Muscle layer of duodenum (tissue), 2 donors: ENCODE measurements around the gene MLLT10.
"Not testable (repeated sequence)": the region's sequence is repeated elsewhere in the genome, so short reads cannot be mapped to it uniquely, and the experiment has no call there.

Experiments used
- H3K27ac ChIP-seq: one replicate; pipeline ENCODE4 v1.7.0; 2013; ENCODE audit warnings: mild to moderate bottlenecking, low read length
- H3K27me3 ChIP-seq: one replicate; pipeline ENCODE4 v1.7.0; 2013; ENCODE audit warnings: low read depth, mild to moderate bottlenecking, control low read depth, low read length
- H3K36me3 ChIP-seq, 2 donors: one replicate each; pipeline ENCODE4 v1.7.0; 2013; ENCODE audit warnings: low read length in 2 of 2, control low read depth in 1 of 2, mild to moderate bottlenecking in 1 of 2; ENCODE audit not compliant: insufficient read depth in 2 of 2, control insufficient read depth in 1 of 2
- H3K4me1 ChIP-seq, 2 donors: one replicate each; pipeline ENCODE4 v1.7.0; 2013; ENCODE audit warnings: low read length in 2 of 2, mild to moderate bottlenecking in 2 of 2, control low read depth in 1 of 2, moderate library complexity in 1 of 2; ENCODE audit not compliant: insufficient read depth in 2 of 2, control insufficient read depth in 1 of 2
- H3K4me3 ChIP-seq, 2 donors: one replicate each; pipeline ENCODE4 v1.7.0; 2013; ENCODE audit warnings: low read length in 2 of 2, low read depth in 1 of 2, mild to moderate bottlenecking in 1 of 2
- H3K9me3 ChIP-seq, 2 donors: one replicate each; pipeline ENCODE4 v1.7.0; 2013; ENCODE audit warnings: low read length in 2 of 2, control low read depth in 1 of 2, mild to moderate bottlenecking in 1 of 2; ENCODE audit not compliant: control insufficient read depth in 1 of 2
- donor health status: healthy.

MLLT10 gene

GRCh38 chr10:21607907-21608306 is 73.9 kb downstream of the MLLT10 start:
- H3K4me1 ChIP-seq = no peaks in the 10 kb centered on the region
- H3K27ac ChIP-seq = no peak overlapping the region
- no peaks in the 10 kb centered on the region for H3K9me3 ChIP-seq
- H3K27me3 ChIP-seq = no peaks in the 10 kb centered on the region
- H3K36me3 ChIP-seq = no peaks in the 10 kb centered on the region
- H3K4me3 ChIP-seq = no peak overlapping the region

GRCh38 chr10:21614000-21614399 is 80.0 kb downstream of the MLLT10 start:
- Histone ChIP-seq H3K27me3 (no peaks in the 10 kb centered on the region), H3K9me3 (no peaks in the 10 kb centered on the region), H3K36me3 (no peaks in the 10 kb centered on the region), H3K27ac (no peak overlapping the region), H3K4me3 (no peak overlapping the region), H3K4me1 (no peaks in the 10 kb centered on the region)

DNA sequence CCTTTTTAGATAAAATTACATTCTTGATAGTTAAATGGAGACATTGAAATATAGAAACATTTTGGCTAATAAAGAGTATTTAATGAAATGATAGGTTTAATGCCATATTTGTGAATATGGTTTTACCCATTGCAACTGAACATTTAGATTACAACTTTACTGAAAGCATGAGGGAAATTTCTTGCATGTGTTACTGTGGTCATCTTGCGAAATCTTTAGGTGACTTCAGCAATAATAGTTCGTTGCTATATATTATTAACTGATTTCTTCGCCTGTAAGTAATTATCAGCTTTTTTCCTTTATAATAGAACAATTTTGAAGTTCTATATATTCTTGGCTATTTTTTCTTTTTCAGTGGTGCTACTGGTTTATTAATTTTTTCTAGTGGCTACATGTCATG is 83.2 kb downstream of the MLLT10 start:
- Histone ChIP-seq H3K9me3 (no peaks in the 10 kb centered on the region), H3K27ac (no peak overlapping the region), H3K4me3 (no peak overlapping the region), H3K4me1 (no peaks in the 10 kb centered on the region), H3K36me3 (no peaks in the 10 kb centered on the region), H3K27me3 (no peaks in the 10 kb centered on the region)

DNA sequence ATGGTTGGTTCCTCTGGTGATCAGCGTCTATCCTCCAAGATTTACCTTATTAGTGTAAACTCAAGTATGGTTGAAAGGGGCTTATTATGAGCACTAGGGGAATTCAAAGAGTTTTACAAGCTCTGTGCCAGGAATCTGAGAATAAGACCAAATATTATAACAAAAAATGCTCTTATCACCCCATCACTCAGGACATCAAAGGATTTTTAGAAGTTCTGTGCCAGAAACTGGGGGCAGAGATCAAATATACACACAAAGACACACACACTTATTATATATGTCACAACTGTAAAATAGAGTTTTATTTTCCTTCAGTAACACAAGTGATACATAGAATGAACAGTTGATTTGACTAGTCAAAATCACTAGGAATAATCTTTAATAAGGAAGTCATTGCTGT is 89.3 kb downstream of the MLLT10 start:
- no peaks in the 10 kb centered on the region for H3K27me3 ChIP-seq
- no peak overlapping the region for H3K4me3 ChIP-seq
- H3K9me3 ChIP-seq = no peaks in the 10 kb centered on the region
- H3K27ac ChIP-seq = no peak overlapping the region
- peaks cover 5 to 13% of the 10 kb centered on the region in 2 donors for H3K36me3 ChIP-seq
- no peaks in the 10 kb centered on the region for H3K4me1 ChIP-seq

GRCh38 chr10:21624421-21624820 is 90.4 kb downstream of the MLLT10 start:
- H3K4me1 ChIP-seq, H3K4me3 ChIP-seq, H3K9me3 ChIP-seq, H3K27me3 ChIP-seq, H3K27ac ChIP-seq: not testable (repeated sequence)
- H3K36me3 ChIP-seq = peaks cover 5 to 13% of the 10 kb centered on the region in 2 donors

DNA sequence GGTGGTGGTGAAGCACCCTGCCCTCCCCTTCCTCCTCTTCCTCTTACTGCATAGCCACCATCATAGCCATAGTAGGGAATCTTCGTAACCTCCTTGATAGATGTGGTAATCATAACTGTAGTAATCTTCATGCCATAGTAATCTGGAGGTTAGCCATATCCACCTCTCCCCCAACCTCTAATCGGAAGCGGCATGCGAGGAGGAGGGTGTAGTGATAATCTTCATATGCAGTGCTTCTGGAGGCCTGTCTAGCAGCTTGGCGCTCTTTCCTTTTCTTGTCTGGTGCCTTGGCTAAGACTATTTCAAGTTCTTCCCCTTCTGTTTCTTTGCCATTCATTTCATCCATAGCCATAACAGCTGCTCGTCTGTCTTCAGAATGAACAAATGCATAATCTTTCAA is 90.9 kb downstream of the MLLT10 start:
- no peaks in the 10 kb centered on the region for H3K27me3 ChIP-seq
- no peak overlapping the region for H3K27ac ChIP-seq
- peaks cover 5 to 13% of the 10 kb centered on the region in 2 donors for H3K36me3 ChIP-seq
- H3K9me3 ChIP-seq = no peaks in the 10 kb centered on the region
- no peak overlapping the region for H3K4me3 ChIP-seq
- H3K4me1 ChIP-seq = no peaks in the 10 kb centered on the region

DNA sequence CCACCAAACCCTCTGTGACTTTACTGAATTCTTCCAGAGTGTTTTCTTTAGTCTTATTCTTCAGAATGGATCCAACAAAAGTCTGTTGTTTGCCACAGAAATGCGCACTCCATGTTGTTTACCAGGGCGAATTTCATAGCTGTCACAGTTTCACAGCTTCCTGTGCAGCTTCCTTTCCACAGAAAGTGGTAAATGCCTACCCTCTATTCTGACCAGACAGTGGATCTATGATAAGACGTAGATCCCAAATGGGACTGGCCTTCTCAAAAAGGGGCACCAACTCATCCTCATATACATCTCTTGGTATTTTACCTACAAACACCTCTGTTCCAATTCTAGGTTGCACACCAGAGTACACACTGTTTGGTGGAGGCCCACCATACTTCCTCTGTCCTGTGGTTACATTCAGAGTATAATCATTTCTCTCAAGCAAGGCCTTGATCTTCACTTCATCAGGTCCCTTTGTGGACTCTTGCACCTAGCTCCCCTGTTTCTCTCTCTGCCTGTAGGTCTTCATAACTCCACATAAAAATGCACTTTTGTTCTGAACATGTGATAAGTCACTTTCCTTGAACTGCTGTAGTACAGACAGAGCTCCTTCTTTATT is 91.7 kb downstream of the MLLT10 start:
- no peak overlapping the region for H3K27ac ChIP-seq
- H3K36me3 ChIP-seq = peaks cover 5 to 18% of the 10 kb centered on the region in 2 donors
- no peaks in the 10 kb centered on the region for H3K4me1 ChIP-seq
- no peaks in the 10 kb centered on the region for H3K27me3 ChIP-seq
- H3K4me3 ChIP-seq = no peak overlapping the region
- no peaks in the 10 kb centered on the region for H3K9me3 ChIP-seq

DNA sequence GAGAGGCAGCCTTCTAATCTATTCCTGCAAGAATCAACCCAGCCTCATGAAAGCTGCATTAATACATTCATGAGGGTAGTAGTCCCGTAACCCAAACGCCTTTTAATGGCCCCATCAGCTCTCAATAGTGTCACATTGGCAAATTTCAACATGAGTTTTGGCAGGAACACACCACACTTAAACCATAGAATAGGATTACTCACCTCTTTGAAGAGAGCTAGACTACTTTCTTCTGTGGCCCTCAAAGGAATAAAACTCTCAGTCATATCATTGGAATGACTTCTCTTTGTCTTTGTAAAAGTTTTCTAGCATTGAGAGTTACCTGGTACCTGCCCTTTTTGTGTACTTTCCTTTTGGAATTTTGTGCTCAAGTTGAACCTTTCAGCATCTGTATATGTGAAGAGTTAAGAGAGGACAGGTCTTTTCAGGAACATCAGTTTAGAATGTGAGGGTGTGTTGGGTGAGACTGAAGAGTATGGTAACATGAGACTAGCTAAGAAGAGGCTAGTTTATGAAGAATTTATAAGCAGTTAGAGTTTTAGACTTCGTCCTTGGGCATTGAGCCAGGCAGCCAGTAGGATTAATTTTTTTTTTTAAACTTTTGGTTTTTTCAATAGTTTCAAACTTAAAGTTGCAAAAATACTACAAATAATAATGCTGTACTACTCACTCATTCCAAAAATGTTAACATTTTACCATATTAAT is 92.6 kb downstream of the MLLT10 start:
- Histone ChIP-seq H3K27me3 (no peaks in the 10 kb centered on the region), H3K27ac (no peak overlapping the region), H3K4me3 (no peak overlapping the region), H3K9me3 (no peaks in the 10 kb centered on the region), H3K36me3 (peaks cover 5 to 19% of the 10 kb centered on the region in 2 donors), H3K4me1 (no peaks in the 10 kb centered on the region)

DNA sequence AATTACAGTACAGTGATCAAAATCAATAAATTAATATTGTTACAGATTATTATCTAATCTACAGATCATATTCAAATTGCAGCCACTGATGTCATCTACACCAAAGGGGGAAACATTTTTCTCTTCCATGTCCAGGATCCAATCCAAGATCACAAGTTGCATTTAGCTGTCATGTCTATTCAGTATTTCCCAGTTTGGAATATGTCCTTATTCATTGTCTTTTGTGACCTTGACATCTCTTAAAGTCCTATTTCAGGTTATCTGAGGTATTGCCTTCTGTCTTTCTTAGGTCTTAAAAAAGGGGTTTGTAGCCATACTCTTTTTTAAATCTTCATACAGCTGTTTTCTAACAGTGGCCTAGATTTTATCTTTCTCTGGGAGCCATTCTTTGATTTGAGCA is 93.3 kb downstream of the MLLT10 start:
- Histone ChIP-seq H3K4me3 (no peak overlapping the region), H3K36me3 (peaks cover 5 to 19% of the 10 kb centered on the region in 2 donors), H3K4me1 (no peaks in the 10 kb centered on the region), H3K9me3 (no peaks in the 10 kb centered on the region), H3K27me3 (no peaks in the 10 kb centered on the region), H3K27ac (no peak overlapping the region)

DNA sequence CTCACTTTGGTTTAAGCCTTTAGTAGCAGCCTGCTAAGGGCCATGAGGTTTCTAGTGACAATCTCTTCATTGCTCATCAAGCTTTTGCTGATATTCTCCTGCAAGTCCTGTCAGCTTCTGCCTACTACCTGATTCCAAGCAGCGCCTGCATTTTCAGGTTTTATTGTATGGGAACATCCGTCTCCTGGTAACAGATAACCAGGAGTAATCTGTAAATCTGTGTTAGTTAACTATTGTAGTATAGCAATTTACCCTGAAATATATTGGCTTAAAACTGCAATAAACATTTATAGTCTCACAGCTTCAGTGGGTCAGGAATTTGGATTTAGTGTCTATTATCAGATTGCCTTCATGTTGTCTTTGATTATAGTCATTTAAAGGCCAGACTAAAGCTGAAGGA is 94.0 kb downstream of the MLLT10 start:
- Histone ChIP-seq H3K27ac (no peak overlapping the region), H3K4me1 (no peaks in the 10 kb centered on the region), H3K4me3 (no peak overlapping the region), H3K27me3 (no peaks in the 10 kb centered on the region), H3K36me3 (peaks cover 5 to 19% of the 10 kb centered on the region in 2 donors), H3K9me3 (no peaks in the 10 kb centered on the region)

DNA sequence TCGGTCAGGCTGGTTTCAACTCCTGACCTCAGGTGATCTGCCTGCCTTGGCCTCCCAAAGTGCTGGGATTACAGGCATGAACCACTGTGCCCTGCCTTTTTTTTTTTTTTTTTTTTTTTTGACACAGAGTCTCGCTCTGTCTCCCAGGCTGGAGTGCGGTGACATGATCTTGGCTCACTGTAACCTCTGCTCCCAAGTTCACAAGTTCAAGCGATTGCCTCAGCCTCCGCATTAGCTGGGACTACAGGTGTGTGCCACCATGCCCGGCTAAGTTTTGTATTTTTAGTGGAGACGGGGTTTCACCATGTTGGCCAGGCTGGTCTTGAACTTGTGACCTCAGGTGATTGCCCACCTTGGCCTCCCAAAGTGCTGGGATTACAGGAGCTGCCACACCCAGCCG is 94.6 kb downstream of the MLLT10 start:
- H3K27me3 ChIP-seq, H3K27ac ChIP-seq, H3K4me1 ChIP-seq, H3K4me3 ChIP-seq, H3K9me3 ChIP-seq: not testable (repeated sequence)
- H3K36me3 ChIP-seq = peaks cover 5 to 19% of the 10 kb centered on the region in 2 donors
